Spleen (tissue), 3 donors: ENCODE data around the gene TM4SF4.

Source experiments
- POLR2A ChIP-seq, 3 donors: fragments of 450-650 bp; IDR thresholded peaks; one replicate each; pipeline ENCODE4 v1.5.1; 2017; ENCODE audit warnings: antibody characterized with exemption in 3 of 3, mild to moderate bottlenecking in 1 of 3
- POLR2AphosphoS5 ChIP-seq, 3 donors: sonication (generic); formaldehyde crosslinking; IDR thresholded peaks; one replicate each; pipeline ENCODE4 v1.5.1; 2017; ENCODE audit warnings: antibody characterized with exemption in 3 of 3

DNA sequence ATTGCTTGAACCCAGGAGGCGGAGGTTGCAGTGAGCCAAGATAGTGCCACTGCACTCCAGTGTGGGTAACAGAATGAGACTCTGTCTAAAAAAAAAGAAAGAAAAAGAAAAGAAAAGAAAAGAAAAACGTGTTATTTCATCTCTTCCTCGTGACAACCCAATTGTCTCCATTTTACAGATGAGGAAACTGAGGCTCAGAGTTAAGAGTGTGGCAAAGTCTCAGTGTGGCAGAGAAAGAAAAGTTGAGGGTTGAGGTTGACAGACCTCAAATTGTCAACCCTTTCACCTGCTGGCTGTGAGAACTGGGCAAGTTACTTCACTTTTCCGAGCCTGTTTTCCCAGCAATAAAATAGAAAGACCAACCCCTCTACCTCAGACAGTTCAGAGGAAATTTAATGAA is 59.6 kb downstream of the TM4SF4 start:
- TF ChIP-seq POLR2AphosphoS5 (IDR thresholded peaks at IDR 0.05) = no peak
- no peak for TF ChIP-seq POLR2A (IDR thresholded peaks at IDR 0.05)
